Peyer's patch (tissue), 4 donors: Measurements from ENCODE around the gene CD34. TPM values are rescaled to one million over a fixed set of nuclear protein-coding genes. Genes with fewer than 3 reads are reported as not detected.

ENCODE experiments used
- DNase-seq, 3 donors: peaks; one replicate each; pipeline ENCODE4 v3.0.0-alpha.2; 2017 to 2019
- H3K27ac ChIP-seq, 4 donors: fragments of 200-600 bp; sonication (generic); one replicate each; pipeline ENCODE4 v1.5.1; 2016 to 2019
- H3K27me3 ChIP-seq, 2 donors: fragments of 200-600 bp; sonication (generic); one replicate each; pipeline ENCODE4 v1.5.1; 2019
- H3K36me3 ChIP-seq, 3 donors: fragments of 200-600 bp; sonication (generic); one replicate each; pipeline ENCODE4 v1.5.1; 2016 to 2019
- H3K4me1 ChIP-seq, 4 donors: fragments of 200-600 bp; sonication (generic); one replicate each; pipeline ENCODE4 v1.5.1; 2016 to 2019
- H3K4me3 ChIP-seq, 4 donors: fragments of 200-600 bp; sonication (generic); 1 replicate in 3 of 4; 2 replicates in 1 of 4; pipeline ENCODE4 v1.5.1; 2016 to 2019; ENCODE audit warnings: mild to moderate bottlenecking in 1 of 4
- H3K9me3 ChIP-seq, 4 donors: fragments of 200-600 bp; sonication (generic); one replicate each; pipeline ENCODE4 v1.5.1; 2016 to 2019; ENCODE audit warnings: mild to moderate bottlenecking in 1 of 4
- CTCF ChIP-seq, 6 experiments: fragments of 450-650 bp in 4 of 6; fragments of 200-600 bp in 2 of 6; sonication (generic) in 1 of 6; IDR thresholded peaks; one replicate each; pipeline ENCODE4 v1.5.1; 2017 to 2019; ENCODE audit warnings: antibody characterized with exemption in 6 of 6, mild to moderate bottlenecking in 3 of 6, moderate library complexity in 1 of 6
- POLR2A ChIP-seq, 2 donors: fragments of 450-650 bp; IDR thresholded peaks; one replicate each; pipeline ENCODE4 v1.5.1; 2017; ENCODE audit warnings: antibody characterized with exemption in 2 of 2, mild to moderate bottlenecking in 2 of 2, moderate library complexity in 2 of 2
- total RNA-seq, 4 donors: library from RNA; depleted of rRNA; stranded (reverse); fragments of >200 nt; gene quantifications; one replicate each; pipeline ENCODE4 v1.1.0, GENCODE V29; 2016

Gene CD34
- total RNA-seq, 4 donors from 2014 or later, result 4.6 to 21.9 (median 19.6) TPM

GRCh38 chr1:207832796-207833195 is 78.1 kb downstream of the CD34 start:
- TF ChIP-seq CTCF (IDR thresholded peaks at IDR 0.05) (no peak), POLR2A (IDR thresholded peaks at IDR 0.05) (no peak)
- Histone ChIP-seq H3K4me3 (no peak overlapping the region), H3K36me3 (no peaks in the 10 kb centered on the region), H3K4me1 (peaks cover 0 to 47% (median 15%) of the 10 kb centered on the region in 4 donors), H3K27ac (peak overlapping the region in 2 of 4 donors; percentile 11 to 67), H3K9me3 (no peaks in the 10 kb centered on the region), H3K27me3 (no peaks in the 10 kb centered on the region)
- DNase-seq, result peak in 1 of 3 donors; percentile 38

DNA sequence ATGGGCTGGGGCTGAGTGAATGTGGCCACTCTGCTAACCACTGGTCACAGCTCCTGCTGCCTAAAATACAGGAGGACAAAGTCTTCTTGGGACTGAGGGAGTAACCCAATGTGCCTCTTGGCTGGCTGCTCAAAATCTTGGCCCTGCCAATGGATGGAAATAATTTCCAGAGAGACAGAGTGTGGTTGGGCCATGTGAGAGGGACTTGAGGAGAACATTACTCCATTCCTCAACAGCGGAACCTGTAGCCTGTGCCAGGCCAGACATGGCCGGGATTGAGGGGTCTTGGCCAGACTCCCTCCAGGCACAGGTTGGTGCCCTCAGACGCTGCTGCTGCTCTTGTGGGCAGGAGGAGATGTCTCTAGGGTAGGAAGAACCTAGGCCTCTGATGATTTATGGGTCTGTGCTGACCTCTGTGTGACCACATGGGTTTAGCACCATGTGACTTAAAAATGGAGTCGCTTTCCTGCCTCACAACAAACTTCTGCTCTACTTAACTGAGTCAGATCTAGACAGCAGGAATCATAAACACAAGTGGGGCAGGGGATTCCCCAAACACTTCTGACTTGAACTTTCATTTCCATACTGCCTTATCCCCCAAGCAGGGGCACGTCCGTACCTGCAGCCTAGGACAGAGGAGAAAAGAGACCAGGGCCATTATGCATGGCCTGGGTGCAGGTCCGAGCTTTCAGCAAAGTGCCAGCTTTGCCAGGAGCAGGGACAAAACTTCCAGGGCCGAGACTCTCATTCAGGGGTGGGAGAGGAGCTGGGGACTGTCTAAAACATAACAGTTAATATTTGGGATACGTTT is 79.2 kb downstream of the CD34 start:
- no peak overlapping the region for H3K4me3 ChIP-seq
- H3K9me3 ChIP-seq, result no peaks in the 10 kb centered on the region
- TF ChIP-seq CTCF (IDR thresholded peaks at IDR 0.05) (no peak), POLR2A (IDR thresholded peaks at IDR 0.05) (no peak)
- H3K4me1 ChIP-seq, result peaks cover 0 to 55% (median 20%) of the 10 kb centered on the region in 4 donors
- H3K27ac ChIP-seq, result peak overlapping the region; percentile 11 to 67 (median 52)
- H3K27me3 ChIP-seq, result no peaks in the 10 kb centered on the region
- DNase-seq, result peak in 2 of 3 donors; percentile 49 to 61
- H3K36me3 ChIP-seq, result no peaks in the 10 kb centered on the region

Other genes starting within 250 kb of the CD34 start
- gene CD46, start 159.1 kb downstream of the CD34 start, total RNA-seq, result 100 to 1,000 TPM; 102 to 204 (median 176) TPM